ENCODE results near the gene AFDN.

AFDN gene

GRCh38 chr6:167842457-167842856 lies 15.7 kb downstream of the AFDN start:
- no peak for DNase-seq

- no peak for DNase-seq
These were observed 16.3 kb downstream of the AFDN start for GRCh38 chr6:167843023-167843422.

- DNase-seq: no peak
These were observed 19.1 kb downstream of the AFDN start for GRCh38 chr6:167845856-167846255.

- DNase-seq: no peak
These were observed 20.4 kb downstream of the AFDN start for GRCh38 chr6:167846997-167847606.

GRCh38 chr6:167847936-167848335 lies 21.2 kb downstream of the AFDN start:
- DNase-seq: no peak

GRCh38 chr6:167848783-167849182 lies 22.1 kb downstream of the AFDN start:
- DNase-seq: no peak

GRCh38 chr6:167849846-167850459 lies 23.2 kb downstream of the AFDN start:
- no peak for DNase-seq

- no peak for DNase-seq
These were observed 24.1 kb downstream of the AFDN start for GRCh38 chr6:167850782-167851181.

GRCh38 chr6:167851370-167851952 lies 24.8 kb downstream of the AFDN start:
- DNase-seq: no peak

- no peak for DNase-seq
These were observed 29.2 kb downstream of the AFDN start for GRCh38 chr6:167855825-167856425.

GRCh38 chr6:167856474-167856873 lies 29.8 kb downstream of the AFDN start:
- DNase-seq: no peak

GRCh38 chr6:167856999-167857660 lies 30.4 kb downstream of the AFDN start:
- no peak for DNase-seq

- no peak for DNase-seq
These were observed 31.4 kb downstream of the AFDN start for GRCh38 chr6:167858086-167858591.

- no peak for DNase-seq
These were observed 32.3 kb downstream of the AFDN start for GRCh38 chr6:167858842-167859664.

GRCh38 chr6:167860550-167861226 lies 34.0 kb downstream of the AFDN start:
- no peak for DNase-seq

- no peak for DNase-seq
These were observed 34.7 kb downstream of the AFDN start for GRCh38 chr6:167861424-167861823.

- DNase-seq: no peak
These were observed 37.2 kb downstream of the AFDN start for GRCh38 chr6:167863897-167864296.

GRCh38 chr6:167866642-167867041 lies 39.9 kb downstream of the AFDN start:
- DNase-seq: no peak

- DNase-seq: no peak
These were observed 43.6 kb downstream of the AFDN start for GRCh38 chr6:167870321-167870720.

- DNase-seq: no peak
These were observed 46.0 kb downstream of the AFDN start for GRCh38 chr6:167872538-167873210.

Measured in left hindlimb (tissue), 1 donor.